Measurements from ENCODE around the gene COMMD10.
A peak's percentile ranks its signal among the peaks of the same experiment; 100 is the strongest.
"Not testable (repeated sequence)": the region's sequence is repeated elsewhere in the genome, so short reads cannot be mapped to it uniquely, and the experiment has no call there.

Gene COMMD10
- 15.7 to 50.8 (median 31.5) reads per million in 17 experiments for total RNA-seq

DNA sequence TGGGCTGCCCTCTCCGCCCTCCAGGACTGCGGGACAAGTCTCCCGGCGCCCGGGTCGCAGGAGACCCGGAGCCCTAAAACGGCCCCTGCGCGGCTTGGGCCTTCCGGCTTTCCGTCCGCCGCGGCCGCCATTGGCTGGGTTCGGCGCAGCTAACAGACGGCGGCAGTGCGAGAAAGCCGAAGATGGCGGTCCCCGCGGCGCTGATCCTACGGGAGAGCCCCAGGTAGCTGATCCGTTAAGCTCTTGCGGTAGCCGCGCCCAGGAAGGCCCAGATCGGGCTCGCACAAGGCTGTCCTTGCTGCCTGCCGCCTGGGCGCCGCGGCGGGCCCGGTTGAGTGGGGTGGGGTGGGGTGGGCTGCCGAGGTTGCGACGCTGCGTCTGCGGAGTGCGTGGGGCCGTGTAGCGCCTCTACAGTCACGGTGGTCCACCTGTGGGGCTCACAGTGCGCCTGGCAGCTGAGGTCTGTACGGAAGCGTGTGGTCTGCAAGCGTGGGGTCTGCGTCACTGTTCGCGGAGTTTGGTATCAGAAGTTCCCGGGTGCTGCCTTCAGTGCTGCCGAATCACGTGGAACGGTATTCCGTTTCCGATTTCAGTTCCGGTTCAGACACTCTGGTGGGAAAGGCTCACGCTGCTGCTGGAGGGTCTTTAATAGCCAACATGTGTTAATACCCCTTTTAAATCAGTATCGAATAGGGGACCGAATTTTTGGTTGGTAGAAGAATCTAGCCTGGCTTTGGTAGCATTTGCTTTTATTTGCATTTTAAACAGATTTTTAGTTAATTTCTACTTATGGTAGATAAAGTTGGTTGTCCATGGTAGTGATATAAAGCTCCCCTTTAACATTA lies at the start of gene COMMD10:
COMMD10 (plus strand) TSS at position 155 of the 845 bp plus-strand sequence.
- DNase-seq = peak; percentile 81 to 91 (median 88)

- no peak for DNase-seq
Observed at GRCh38 chr5:116035123-116035522, 49.7 kb upstream of the COMMD10 start.

DNA sequence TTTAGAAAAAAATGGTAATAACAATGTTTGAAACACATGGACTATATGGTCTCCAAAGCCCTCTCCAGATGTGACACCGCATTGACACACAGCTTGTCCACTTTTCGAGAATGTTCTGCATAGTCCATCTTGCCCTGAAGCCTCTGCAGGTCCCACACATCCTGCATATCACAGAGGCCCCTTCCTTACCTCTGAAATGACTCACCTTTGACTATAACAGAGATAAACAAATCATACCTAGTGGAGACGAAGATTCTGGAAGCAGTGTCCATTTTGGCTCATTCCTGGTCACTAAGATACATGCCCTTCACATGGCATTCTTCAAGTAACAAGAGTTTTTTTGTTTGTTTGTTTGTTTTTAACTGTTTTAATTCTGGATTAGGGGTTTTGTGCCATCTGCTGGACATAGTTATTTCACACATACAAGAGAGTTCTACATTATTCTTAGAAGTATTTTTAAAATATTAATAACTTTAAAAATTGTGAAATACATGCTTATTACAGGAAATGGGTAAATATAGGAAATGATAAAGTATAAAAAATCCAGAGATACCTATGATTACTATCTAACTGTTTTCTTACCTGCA lies 47.5 kb upstream of the COMMD10 start:
- DNase-seq = no peak

- peak; percentile 25 to 64 (median 56) for DNase-seq
Observed at GRCh38 chr5:116038817-116039216, 46.0 kb upstream of the COMMD10 start.

- DNase-seq = no peak
Observed at GRCh38 chr5:116042375-116042774, 42.5 kb upstream of the COMMD10 start.

- no peak for DNase-seq
Observed at GRCh38 chr5:116044073-116044472, 40.8 kb upstream of the COMMD10 start.

- DNase-seq = no peak
Observed at GRCh38 chr5:116045821-116046220, 39.0 kb upstream of the COMMD10 start.

DNA sequence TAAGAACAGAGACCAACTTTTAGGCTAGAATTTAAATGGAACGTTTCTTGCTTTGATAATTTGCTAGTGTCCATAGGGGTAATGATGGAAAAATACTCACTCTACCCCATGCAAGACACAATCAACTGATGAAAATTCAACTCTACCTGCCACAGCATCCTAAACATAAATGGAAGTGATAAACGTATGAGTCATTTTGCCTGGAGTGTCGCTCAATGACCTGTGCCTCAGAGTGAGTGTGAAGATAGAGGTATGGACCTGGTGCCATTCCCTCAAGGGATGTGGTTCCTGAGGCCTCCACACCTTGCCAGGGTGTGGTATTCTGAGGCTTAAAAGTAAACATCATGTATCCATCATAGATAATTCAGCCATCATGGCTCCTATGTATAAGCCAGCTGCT lies 38.6 kb upstream of the COMMD10 start:
- no peak for DNase-seq

DNA sequence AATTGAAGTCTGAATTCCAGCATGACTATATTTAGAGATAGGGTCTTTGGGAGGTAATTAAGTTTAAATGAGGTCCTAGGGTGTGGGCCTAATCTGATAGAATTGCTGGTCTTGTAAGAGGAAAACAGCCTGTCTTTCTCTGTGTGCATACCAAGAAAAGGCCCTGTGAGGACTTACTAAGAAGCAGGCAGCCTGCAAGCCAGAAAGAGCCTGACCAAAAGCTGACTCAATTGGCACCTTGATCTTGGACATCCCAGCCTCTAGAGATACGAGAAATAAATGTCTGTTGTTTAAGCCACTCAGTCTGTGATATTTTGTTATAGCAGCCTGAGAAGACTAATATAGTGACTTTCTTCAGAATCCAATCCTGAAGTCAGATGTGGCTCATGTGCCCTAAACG lies 38.0 kb upstream of the COMMD10 start:
- DNase-seq = no peak

GRCh38 chr5:116058346-116058936 lies 26.4 kb upstream of the COMMD10 start:
- peak in 2 of 4 experiments; percentile 25 to 43 for DNase-seq

DNA sequence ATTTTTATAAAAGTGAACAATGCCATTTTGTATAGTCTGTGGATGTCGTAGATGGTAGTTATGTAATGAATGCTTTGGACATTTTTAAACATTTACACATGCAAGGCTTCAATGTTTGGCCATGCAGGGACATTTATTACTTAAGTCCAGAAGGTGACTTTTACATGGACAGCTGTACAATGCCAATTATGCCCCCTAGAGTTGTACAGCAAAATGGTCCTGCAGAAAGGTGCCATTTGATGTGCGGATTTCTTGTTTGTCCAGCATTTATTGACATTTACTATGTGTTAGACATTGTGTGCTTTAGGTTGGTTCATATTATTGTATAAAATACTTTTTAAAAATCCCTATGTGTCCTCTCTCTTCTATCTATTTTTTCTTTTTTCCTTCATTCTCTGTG lies 22.5 kb upstream of the COMMD10 start:
- DNase-seq = no peak

DNA sequence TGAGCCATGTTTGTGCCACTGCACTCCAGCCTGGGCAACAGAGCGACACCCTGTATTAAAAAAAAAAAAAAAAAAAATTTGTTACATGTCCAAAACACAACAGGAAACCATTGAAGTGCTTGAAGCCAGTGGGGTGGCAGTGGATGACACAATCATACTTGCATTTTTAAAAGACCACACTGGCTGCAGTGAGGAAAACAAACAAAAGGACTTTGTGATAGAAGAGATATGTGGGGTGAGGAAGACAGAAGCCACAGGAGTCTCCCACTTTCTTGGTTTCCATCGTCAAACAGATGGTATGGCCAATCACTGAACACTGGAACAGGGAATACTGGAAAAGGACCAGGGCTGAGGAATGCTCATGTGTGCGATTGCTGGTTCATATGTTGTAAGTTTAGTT lies 20.9 kb upstream of the COMMD10 start:
- DNase-seq = no peak

- DNase-seq = peak; percentile 52 to 86 (median 66)
Observed at GRCh38 chr5:116068028-116068632, 16.7 kb upstream of the COMMD10 start.

DNA sequence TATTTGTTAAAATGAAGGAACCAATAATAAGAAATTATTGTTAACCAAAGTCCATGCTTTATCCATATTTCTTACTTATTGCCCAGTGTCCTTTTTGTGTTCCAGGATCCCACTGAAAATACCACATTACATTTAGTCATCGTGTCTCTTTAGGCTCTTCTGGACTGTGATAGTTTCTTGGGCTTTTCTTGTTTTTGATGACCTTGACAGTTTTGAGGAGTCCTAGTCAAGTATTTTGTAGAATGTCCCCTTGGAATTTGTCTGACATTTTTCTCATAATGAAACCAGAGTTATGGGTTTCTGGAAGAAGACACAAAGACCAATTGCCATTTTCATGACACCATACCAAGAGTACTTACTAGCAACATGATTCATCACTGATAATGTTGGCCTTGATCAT lies 13.6 kb upstream of the COMMD10 start:
- DNase-seq = no peak

- DNase-seq = peak in 3 of 4 experiments; percentile 10 to 22 (median 10)
Observed at GRCh38 chr5:116075191-116075831, 9.5 kb upstream of the COMMD10 start.

DNA sequence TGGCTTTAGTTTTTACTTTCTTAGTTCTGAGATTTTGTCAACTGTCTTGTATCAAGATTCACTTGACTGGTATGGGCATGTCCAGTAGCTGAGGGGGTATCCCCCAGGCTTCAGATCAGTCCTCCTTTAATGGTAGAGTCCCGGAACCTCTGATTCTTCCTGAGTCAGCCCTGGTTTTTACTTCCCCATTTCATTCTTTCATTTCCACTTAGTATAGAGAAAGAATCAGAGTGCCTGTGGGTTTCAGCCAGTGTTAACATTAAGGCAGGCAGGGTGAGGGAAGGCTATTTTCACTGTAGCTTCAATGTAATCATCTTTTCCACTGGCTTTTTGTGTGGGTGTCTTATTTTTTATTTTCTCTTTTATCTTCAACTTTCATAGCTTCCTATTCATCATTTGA lies 8.3 kb upstream of the COMMD10 start:
- DNase-seq = peak; percentile 38 to 78 (median 63)

DNA sequence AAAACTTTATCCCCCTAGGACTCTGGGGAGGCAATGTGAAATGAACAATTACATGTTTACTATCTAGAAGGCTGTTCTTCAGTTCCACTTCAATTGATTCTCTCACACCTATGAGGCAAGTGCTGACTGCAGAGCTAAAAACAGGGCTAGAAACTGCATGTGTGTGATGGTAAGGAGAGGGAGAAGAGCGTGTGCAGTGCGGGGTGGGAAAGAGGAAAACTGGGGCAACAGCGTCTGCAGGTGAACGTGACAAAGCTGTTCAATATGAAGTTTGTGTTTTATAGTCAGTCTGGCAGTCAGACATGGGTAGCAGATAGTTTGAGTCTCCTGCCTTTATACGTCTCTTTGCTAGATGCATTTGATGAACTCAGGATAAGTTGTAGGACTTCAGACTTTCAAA lies 6.6 kb upstream of the COMMD10 start:
- no peak for DNase-seq

GRCh38 chr5:116084287-116084691 lies 536 bp upstream of the COMMD10 start:
- peak in 3 of 4 experiments; percentile 10 to 34 (median 28) for DNase-seq

GRCh38 chr5:116086309-116086708 lies 1.5 kb downstream of the COMMD10 start:
- not testable (repeated sequence) for DNase-seq

DNA sequence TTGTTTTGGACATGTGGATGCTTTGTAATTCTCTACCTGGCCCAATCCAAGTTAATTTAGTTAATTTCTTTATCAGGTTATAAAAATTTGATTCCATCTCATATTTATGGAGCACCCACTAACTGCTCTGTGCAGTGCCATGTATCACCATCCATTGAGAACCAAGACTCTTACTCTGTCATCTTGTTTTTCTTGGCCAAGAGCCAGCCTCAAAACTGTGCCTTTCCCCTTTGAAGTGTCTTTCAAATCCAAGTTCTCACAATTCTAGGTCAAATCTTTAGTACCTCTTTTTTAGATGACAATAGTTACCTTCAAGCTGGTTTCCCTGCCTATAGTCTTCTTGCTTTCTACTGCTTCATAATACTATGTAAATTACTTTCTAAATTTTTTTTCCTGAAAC lies 3.2 kb downstream of the COMMD10 start:
- peak in 2 of 4 experiments; percentile 14 to 38 for DNase-seq

DNA sequence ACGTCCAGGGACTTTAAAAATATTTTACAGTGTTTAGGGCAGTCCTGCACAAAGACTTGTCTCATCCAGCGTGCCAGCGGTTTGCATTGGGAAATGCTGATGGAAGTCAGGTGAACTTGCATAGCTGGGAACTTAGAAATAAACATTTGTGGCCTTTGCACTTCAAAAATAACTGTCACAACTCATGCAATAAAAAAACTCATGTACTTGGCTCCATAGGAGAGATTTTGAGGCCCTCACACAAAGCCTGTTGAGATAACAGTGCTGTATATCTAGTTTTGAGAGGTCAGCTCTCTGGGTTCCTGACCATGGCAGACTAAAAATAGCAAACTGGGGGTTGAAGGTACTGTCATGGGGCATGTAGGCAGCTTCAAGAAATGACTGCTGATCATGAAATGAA lies 5.5 kb downstream of the COMMD10 start:
- peak; percentile 23 to 52 (median 48) for DNase-seq

GRCh38 chr5:116091416-116091815 lies 6.6 kb downstream of the COMMD10 start:
- peak in 3 of 4 experiments; percentile 18 to 65 (median 64) for DNase-seq

DNA sequence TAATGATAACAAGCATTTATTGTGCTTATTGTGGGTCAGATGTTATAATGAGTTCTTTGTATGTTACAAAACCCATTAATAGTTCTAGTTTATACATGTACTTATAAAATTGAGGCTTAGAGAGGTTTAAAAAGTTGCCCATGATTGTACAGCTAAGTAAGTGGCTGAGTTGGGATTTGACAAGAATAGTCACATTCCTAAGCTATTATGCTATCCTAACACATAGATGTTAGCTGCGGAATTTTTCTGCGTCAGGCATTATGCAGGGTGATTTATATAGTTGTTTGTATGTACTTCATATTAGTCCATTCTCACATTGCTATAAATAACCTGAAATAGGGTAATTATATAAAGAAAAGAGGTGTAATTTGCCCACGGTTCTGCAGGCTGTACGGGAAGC lies 12.5 kb downstream of the COMMD10 start:
- DNase-seq = no peak
